ENCODE data around the gene AHCYL1.

GRCh38 chr1:110006516-110006915, 22.0 kb downstream of the AHCYL1 start:
- TF ChIP-seq CTCF (IDR thresholded peaks at IDR 0.05; ENCODE audit: insufficient read depth, low read length) (no peak), REST (IDR thresholded peaks at IDR 0.05; ENCODE audit: insufficient replicate concordance, low read depth) (no peak), POLR2AphosphoS5 (IDR thresholded peaks at IDR 0.05; ENCODE audit: low read depth) (no peak), SPI1 (IDR thresholded peaks at IDR 0.05; ENCODE audit: borderline replicate concordance, low read depth) (no peak)
